ENCODE measurements around the gene BUB1B. TPM values are rescaled to one million over a fixed set of nuclear protein-coding genes. Genes with fewer than 3 reads are reported as not detected.
A peak's percentile ranks its signal among the peaks of the same experiment; 100 is the strongest.

Gene BUB1B
- polyA plus RNA-seq, 1 of the 3 experiments (the other 2 are of a cell fraction) = 12.6 TPM

DNA sequence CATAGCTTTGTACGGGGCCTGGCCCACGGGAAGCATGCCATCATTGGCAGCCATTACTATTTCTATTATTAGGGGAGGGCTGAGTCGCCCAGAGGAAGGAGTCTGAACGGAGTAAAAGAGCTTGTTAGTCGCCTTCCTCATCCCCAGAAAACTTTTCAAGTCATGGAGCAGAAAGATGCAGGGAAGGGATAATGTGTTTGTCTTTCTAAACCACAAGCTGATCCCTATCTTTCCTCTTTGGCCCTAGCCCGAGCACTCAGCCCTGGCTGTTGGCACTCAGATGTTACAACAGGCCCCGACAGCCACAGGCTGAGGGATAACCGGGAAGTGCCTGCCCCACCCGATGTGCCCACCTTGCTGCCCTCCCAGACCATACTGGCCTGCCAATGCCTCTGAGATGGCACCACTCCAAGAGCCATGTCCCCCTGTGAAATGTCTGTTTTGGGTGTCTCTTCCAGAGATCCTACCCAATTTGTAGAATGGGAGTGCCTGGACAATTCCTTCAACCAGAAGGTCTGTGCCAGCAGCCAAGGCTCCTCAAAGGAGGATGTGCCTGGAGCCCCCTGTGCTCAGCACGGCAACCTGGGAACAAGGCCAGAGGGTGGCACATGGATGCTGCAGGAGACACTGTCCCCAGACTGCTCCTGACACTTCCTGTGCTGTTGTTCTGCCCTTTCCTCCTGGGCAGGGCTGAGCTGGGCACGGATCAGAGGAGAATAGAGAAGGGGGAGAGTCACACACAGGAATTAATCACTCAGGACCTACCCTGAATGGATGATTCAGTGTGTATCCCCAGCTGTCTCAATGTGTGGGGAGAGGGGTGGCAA is 88.8 kb downstream of the BUB1B start:
- no peak overlapping the region for H3K4me3 ChIP-seq (ENCODE audit: low read depth in 2 of 2, low read length in 1 of 2)
- peaks cover 13 to 35% of the 10 kb centered on the region in 2 experiments for H3K4me1 ChIP-seq (ENCODE audit: control insufficient read depth in 1 of 2, insufficient read depth in 2 of 2, low read depth in 1 of 2, low read length in 1 of 2)
- POLR2A ChIA-PET = interaction anchor here (1.6 kb wide), 1 partner anchor 15 kb away, joined by 3 read pairs; no protein-coding TSS in a partner anchor
- TF ChIP-seq NFIC (IDR thresholded peaks at IDR 0.05; ENCODE audit: borderline replicate concordance) = peak; percentile 80
- peak; percentile 57 for TF ChIP-seq GATA2 (CRISPR knock-in tag; IDR thresholded peaks at IDR 0.05)
- peak; percentile 21; the same call in 1 of the 2 replicates for TF ChIP-seq SIN3A (IDR thresholded peaks at IDR 0.05; ENCODE audit: borderline replicate concordance, low read depth, low read length)
- peak; percentile 80 for TF ChIP-seq TCF12 (IDR thresholded peaks at IDR 0.05)
- TF ChIP-seq RXRA (IDR thresholded peaks at IDR 0.05; ENCODE audit: borderline replicate concordance, low read depth) = no peak
- peak in 1 of 2 experiments; percentile 26; a peak in 1 of 4 replicates for TF ChIP-seq EP300 (IDR thresholded peaks at IDR 0.05; ENCODE audit: borderline replicate concordance in 1 of 2, low read depth in 1 of 2, low read length in 1 of 2)
- TF ChIP-seq, protein P1, sequence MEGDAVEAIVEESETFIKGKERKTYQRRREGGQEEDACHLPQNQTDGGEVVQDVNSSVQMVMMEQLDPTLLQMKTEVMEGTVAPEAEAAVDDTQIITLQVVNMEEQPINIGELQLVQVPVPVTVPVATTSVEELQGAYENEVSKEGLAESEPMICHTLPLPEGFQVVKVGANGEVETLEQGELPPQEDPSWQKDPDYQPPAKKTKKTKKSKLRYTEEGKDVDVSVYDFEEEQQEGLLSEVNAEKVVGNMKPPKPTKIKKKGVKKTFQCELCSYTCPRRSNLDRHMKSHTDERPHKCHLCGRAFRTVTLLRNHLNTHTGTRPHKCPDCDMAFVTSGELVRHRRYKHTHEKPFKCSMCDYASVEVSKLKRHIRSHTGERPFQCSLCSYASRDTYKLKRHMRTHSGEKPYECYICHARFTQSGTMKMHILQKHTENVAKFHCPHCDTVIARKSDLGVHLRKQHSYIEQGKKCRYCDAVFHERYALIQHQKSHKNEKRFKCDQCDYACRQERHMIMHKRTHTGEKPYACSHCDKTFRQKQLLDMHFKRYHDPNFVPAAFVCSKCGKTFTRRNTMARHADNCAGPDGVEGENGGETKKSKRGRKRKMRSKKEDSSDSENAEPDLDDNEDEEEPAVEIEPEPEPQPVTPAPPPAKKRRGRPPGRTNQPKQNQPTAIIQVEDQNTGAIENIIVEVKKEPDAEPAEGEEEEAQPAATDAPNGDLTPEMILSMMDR (IDR thresholded peaks at IDR 0.05) = no peak
- no peak for TF ChIP-seq CHD2 (IDR thresholded peaks at IDR 0.05; ENCODE audit: low read length, partially characterized antibody)
- TF ChIP-seq, protein P2, sequence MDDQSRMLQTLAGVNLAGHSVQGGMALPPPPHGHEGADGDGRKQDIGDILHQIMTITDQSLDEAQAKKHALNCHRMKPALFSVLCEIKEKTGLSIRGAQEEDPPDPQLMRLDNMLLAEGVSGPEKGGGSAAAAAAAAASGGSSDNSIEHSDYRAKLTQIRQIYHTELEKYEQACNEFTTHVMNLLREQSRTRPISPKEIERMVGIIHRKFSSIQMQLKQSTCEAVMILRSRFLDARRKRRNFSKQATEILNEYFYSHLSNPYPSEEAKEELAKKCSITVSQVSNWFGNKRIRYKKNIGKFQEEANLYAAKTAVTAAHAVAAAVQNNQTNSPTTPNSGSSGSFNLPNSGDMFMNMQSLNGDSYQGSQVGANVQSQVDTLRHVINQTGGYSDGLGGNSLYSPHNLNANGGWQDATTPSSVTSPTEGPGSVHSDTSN (IDR thresholded peaks at IDR 0.05) = peak; percentile 49
- TF ChIP-seq RFX5 (IDR thresholded peaks at IDR 0.05; ENCODE audit: low read length) = no peak
- TF ChIP-seq RCOR1 (IDR thresholded peaks at IDR 0.05; ENCODE audit: low read length) = 0 out of 2 replicates have a peak, but pooled peaks have one; percentile 23
- TF ChIP-seq ELF1 (IDR thresholded peaks at IDR 0.05) = peak; percentile 25; the same call in 1 of the 2 replicates
- no peak for TF ChIP-seq EZH2phosphoT487 (IDR thresholded peaks at IDR 0.05; ENCODE audit: borderline replicate concordance, low read depth)
- TF ChIP-seq, protein P3, sequence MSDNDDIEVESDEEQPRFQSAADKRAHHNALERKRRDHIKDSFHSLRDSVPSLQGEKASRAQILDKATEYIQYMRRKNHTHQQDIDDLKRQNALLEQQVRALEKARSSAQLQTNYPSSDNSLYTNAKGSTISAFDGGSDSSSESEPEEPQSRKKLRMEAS (IDR thresholded peaks at IDR 0.05; ENCODE audit: low read depth) = no peak
- peak; percentile 9; the same call in 1 of the 2 replicates for TF ChIP-seq MXI1 (IDR thresholded peaks at IDR 0.05; ENCODE audit: low read depth, low read length)
- TF ChIP-seq YY1 (IDR thresholded peaks at IDR 0.05; ENCODE audit: low read depth) = peak; percentile 67; the same call in 1 of the 2 replicates
- TF ChIP-seq, protein P4, sequence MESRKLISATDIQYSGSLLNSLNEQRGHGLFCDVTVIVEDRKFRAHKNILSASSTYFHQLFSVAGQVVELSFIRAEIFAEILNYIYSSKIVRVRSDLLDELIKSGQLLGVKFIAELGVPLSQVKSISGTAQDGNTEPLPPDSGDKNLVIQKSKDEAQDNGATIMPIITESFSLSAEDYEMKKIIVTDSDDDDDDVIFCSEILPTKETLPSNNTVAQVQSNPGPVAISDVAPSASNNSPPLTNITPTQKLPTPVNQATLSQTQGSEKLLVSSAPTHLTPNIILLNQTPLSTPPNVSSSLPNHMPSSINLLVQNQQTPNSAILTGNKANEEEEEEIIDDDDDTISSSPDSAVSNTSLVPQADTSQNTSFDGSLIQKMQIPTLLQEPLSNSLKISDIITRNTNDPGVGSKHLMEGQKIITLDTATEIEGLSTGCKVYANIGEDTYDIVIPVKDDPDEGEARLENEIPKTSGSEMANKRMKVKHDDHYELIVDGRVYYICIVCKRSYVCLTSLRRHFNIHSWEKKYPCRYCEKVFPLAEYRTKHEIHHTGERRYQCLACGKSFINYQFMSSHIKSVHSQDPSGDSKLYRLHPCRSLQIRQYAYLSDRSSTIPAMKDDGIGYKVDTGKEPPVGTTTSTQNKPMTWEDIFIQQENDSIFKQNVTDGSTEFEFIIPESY (IDR thresholded peaks at IDR 0.05; ENCODE audit: borderline replicate concordance, low read depth) = no peak
- 33% methylated on average over 11 of the region's 11 CpGs for WGBS (ENCODE audit: low lambda C conversion rate)
- H3K36me3 ChIP-seq (replicated peaks in 1 of 2; ENCODE audit: control insufficient read depth in 1 of 2, insufficient read depth in 2 of 2, low read length in 1 of 2) = no peaks in the 10 kb centered on the region
- peak overlapping the region; percentile 33; the same call in 1 of the 2 replicates for H2AFZ ChIP-seq (ENCODE audit: low read depth)
- H3K79me2 ChIP-seq (ENCODE audit: insufficient read depth) = no peaks in the 10 kb centered on the region
- no peaks in the 10 kb centered on the region for H3K9me2 ChIP-seq
- H3K9me3 ChIP-seq = no peaks in the 10 kb centered on the region
- peaks cover 22% of the 10 kb centered on the region for H3F3A ChIP-seq (replicated peaks; ENCODE audit: insufficient read depth)
- H4K20me1 ChIP-seq (ENCODE audit: insufficient read depth) = peaks cover 13% of the 10 kb centered on the region
- peaks cover 30% of the 10 kb centered on the region for H3K27me3 ChIP-seq (ENCODE audit: insufficient read depth)
- H3K27ac ChIP-seq (ENCODE audit: low read depth in 2 of 2, low read length in 1 of 2) = peak overlapping the region; percentile 17 to 77; a peak in 3 of 4 replicates
- no peak overlapping the region for H3K9ac ChIP-seq
- H3K4me2 ChIP-seq = peak overlapping the region; percentile 59
- peak; percentile 70 for DNase-seq
- CTCF ChIA-PET = interaction anchor here (0.9 to 34.5 kb wide), 8 partner anchors 9 to 60 kb away, joined by 3 to 720 read pairs (median 3); partner anchors contain the start of gene PLCB2
